Natural killer cell (primary cell): ENCODE measurements around the gene GRID1. TPM values are rescaled to one million over a fixed set of nuclear protein-coding genes. Genes with fewer than 3 reads are reported as not detected.

Experiments used
- ATAC-seq, 3 donors: fragments of 150-1000 bp in 2 of 3; fragments of 200-7000 bp in 1 of 3; cut with Tn5 transposase; 1 replicate in 1 of 3; 2 replicates in 2 of 3; pipeline ENCODE4 v1.10.0; 2021; ENCODE audit warnings: mild to moderate bottlenecking in 2 of 3, moderate library complexity in 2 of 3
- DNase-seq, 2 donors: peaks; one replicate each; pipeline versions ENCODE4 v3.0.0 to v3.0.0-alpha.2; 2013 to 2021; ENCODE audit warnings: mixed read lengths in 1 of 2
- H3K27ac ChIP-seq: one replicate; pipeline ENCODE4 v1.5.1; 2013; ENCODE audit warnings: mild to moderate bottlenecking, low read length
- H3K27me3 ChIP-seq: one replicate; pipeline ENCODE4 v1.6.1; 2013; ENCODE audit warnings: low read length; ENCODE audit not compliant: control insufficient read depth, insufficient read depth
- H3K36me3 ChIP-seq: one replicate; pipeline ENCODE4 v1.6.1; 2013; ENCODE audit warnings: low read length; ENCODE audit not compliant: control insufficient read depth, insufficient read depth
- H3K4me1 ChIP-seq: one replicate; pipeline ENCODE4 v1.6.1; 2013; ENCODE audit warnings: low read length; ENCODE audit not compliant: control insufficient read depth, insufficient read depth
- H3K4me3 ChIP-seq: one replicate; pipeline ENCODE4 v1.5.1; 2013; ENCODE audit warnings: low read length
- H3K9me3 ChIP-seq: one replicate; pipeline ENCODE4 v1.6.1; 2013; ENCODE audit warnings: low read length; ENCODE audit not compliant: control insufficient read depth, insufficient read depth
- H3K27ac Mint-ChIP-seq, 2 donors: one replicate each; pipeline ENCODE4 v1.8.0; 2022; ENCODE audit warnings: mild to moderate bottlenecking in 2 of 2, mixed read lengths in 2 of 2, moderate library complexity in 1 of 2
- H3K27me3 Mint-ChIP-seq, 2 donors: one replicate each; pipeline ENCODE4 v1.8.0; 2022; ENCODE audit warnings: low read depth in 2 of 2, mixed read lengths in 2 of 2
- H3K36me3 Mint-ChIP-seq: one replicate; pipeline ENCODE4 v1.8.0; 2022; ENCODE audit warnings: mixed read lengths
- H3K4me1 Mint-ChIP-seq, 2 donors: one replicate each; pipeline ENCODE4 v1.8.0; 2022; ENCODE audit warnings: mixed read lengths in 2 of 2
- H3K4me3 Mint-ChIP-seq: one replicate; pipeline ENCODE4 v1.8.0; 2022; ENCODE audit warnings: mild to moderate bottlenecking, moderate library complexity, mixed read lengths
- H3K9me3 Mint-ChIP-seq, 2 donors: one replicate each; pipeline ENCODE4 v1.8.0; 2022; ENCODE audit warnings: mixed read lengths in 2 of 2
- WGBS: methylation state at CpG from one replicate; pipeline ENCODE4 v1.1.7; 2013; ENCODE audit warnings: missing lambda C conversion rate; ENCODE audit not compliant: insufficient coverage; 5-methylcytosine and 5-hydroxymethylcytosine counted together
- intact Hi-C: fragments of 100-400 bp; cut with micrococcal nuclease; formaldehyde crosslinking; loops from one replicate; pipeline ENCODE4 v1.14.2; 2022
- total RNA-seq, 4 donors: library from RNA; stranded (reverse); fragments of 120-200 nt in 1 of 4; gene quantifications; one replicate each; pipeline versions ENCODE4 v1.2.3 to v1.2.4, GENCODE V29; 2013 to 2022
- TF ChIP-seq, protein P1 (sequence below): fragments of 200-600 bp; IDR thresholded peaks from one replicate; pipeline ENCODE4 v1.8.0; 2022; ENCODE audit warnings: antibody characterized with exemption

Gene GRID1
- total RNA-seq, 3 donors from 2014 or later (not counting 1 experiment from before 2014, with no cell fraction given), result not detected

DNA sequence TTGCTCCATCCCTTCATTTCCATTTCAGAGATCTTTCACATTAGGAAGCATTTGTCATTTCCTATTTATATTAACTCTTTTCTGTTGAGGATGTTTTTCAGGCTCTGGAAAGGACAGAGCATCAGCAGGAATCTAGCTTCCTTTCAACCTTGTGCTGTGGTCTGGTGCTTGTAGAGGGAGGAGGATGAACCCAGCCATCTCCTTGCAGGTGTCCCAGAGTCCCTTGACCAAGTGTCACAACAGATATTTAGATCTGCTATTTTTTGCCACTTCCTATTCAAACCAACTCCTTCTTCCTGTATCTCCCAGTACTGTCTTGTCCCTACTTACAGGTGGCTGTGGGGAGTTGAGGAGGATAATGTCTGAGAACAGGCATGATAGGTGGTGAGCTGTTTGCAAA, 742.8 kb downstream of the GRID1 start:
- intact Hi-C loops, result no loop called here

GRCh38 chr10:85623342-85623741, 743.3 kb downstream of the GRID1 start:
- Mint-ChIP-seq H3K27me3 (peaks cover 0 to 1% of the 10 kb centered on the region in 2 donors), H3K4me1 (no peaks in the 10 kb centered on the region), H3K36me3 (no peaks in the 10 kb centered on the region), H3K4me3 (no peak overlapping the region), H3K9me3 (no peaks in the 10 kb centered on the region), H3K27ac (no peak overlapping the region)
- Histone ChIP-seq H3K27me3 (no peaks in the 10 kb centered on the region), H3K36me3 (no peaks in the 10 kb centered on the region), H3K9me3 (no peaks in the 10 kb centered on the region), H3K27ac (no peak overlapping the region), H3K4me3 (no peak overlapping the region), H3K4me1 (no peaks in the 10 kb centered on the region)
- intact Hi-C loops, result no loop called here
- ATAC-seq, result no peak
- TF ChIP-seq, protein P1, sequence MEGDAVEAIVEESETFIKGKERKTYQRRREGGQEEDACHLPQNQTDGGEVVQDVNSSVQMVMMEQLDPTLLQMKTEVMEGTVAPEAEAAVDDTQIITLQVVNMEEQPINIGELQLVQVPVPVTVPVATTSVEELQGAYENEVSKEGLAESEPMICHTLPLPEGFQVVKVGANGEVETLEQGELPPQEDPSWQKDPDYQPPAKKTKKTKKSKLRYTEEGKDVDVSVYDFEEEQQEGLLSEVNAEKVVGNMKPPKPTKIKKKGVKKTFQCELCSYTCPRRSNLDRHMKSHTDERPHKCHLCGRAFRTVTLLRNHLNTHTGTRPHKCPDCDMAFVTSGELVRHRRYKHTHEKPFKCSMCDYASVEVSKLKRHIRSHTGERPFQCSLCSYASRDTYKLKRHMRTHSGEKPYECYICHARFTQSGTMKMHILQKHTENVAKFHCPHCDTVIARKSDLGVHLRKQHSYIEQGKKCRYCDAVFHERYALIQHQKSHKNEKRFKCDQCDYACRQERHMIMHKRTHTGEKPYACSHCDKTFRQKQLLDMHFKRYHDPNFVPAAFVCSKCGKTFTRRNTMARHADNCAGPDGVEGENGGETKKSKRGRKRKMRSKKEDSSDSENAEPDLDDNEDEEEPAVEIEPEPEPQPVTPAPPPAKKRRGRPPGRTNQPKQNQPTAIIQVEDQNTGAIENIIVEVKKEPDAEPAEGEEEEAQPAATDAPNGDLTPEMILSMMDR, result no peak
- WGBS, result 74% methylated on average over 2 of the region's 2 CpGs
- DNase-seq, result no peak

More for the DNA sequence above, 742.8 kb downstream of the GRID1 start:
- Mint-ChIP-seq H3K27me3 (no peaks in the 10 kb centered on the region), H3K9me3 (no peaks in the 10 kb centered on the region), H3K4me1 (no peaks in the 10 kb centered on the region), H3K4me3 (no peak overlapping the region), H3K36me3 (no peaks in the 10 kb centered on the region), H3K27ac (no peak overlapping the region)
- no peak for ATAC-seq
- TF ChIP-seq, protein P1, result no peak
- no peak for DNase-seq
- Histone ChIP-seq H3K4me3 (no peak overlapping the region), H3K27ac (no peak overlapping the region), H3K4me1 (no peaks in the 10 kb centered on the region), H3K9me3 (no peaks in the 10 kb centered on the region), H3K36me3 (no peaks in the 10 kb centered on the region), H3K27me3 (no peaks in the 10 kb centered on the region)

- Mint-ChIP-seq H3K4me1 (no peaks in the 10 kb centered on the region), H3K36me3 (no peaks in the 10 kb centered on the region), H3K27ac (no peak overlapping the region), H3K9me3 (no peaks in the 10 kb centered on the region), H3K4me3 (no peak overlapping the region), H3K27me3 (peaks cover 0 to 7% of the 10 kb centered on the region in 2 donors)
- H3K4me1 ChIP-seq, result no peaks in the 10 kb centered on the region
- H3K36me3 ChIP-seq, result no peaks in the 10 kb centered on the region
- no peaks in the 10 kb centered on the region for H3K27me3 ChIP-seq
- WGBS, result 90% methylated on average over 3 of the region's 3 CpGs
- ATAC-seq (no peak), DNase-seq (no peak)
- H3K9me3 ChIP-seq, result no peaks in the 10 kb centered on the region
- TF ChIP-seq, protein P1, result no peak
- H3K27ac ChIP-seq, result no peak overlapping the region
- no peak overlapping the region for H3K4me3 ChIP-seq
- intact Hi-C loops, result no loop called here
These were observed 744.2 kb downstream of the GRID1 start for GRCh38 chr10:85622425-85622824.

GRCh38 chr10:85621562-85621961, 745.0 kb downstream of the GRID1 start:
- no peak overlapping the region for H3K4me3 ChIP-seq
- H3K4me1 ChIP-seq, result no peaks in the 10 kb centered on the region
- Mint-ChIP-seq H3K4me3 (no peak overlapping the region), H3K9me3 (no peaks in the 10 kb centered on the region), H3K36me3 (no peaks in the 10 kb centered on the region), H3K27me3 (peaks cover 0 to 7% of the 10 kb centered on the region in 2 donors), H3K27ac (no peak overlapping the region), H3K4me1 (no peaks in the 10 kb centered on the region)
- H3K9me3 ChIP-seq, result no peaks in the 10 kb centered on the region
- TF ChIP-seq, protein P1, result no peak
- whole genome bisulfite sequencing, result 38% methylated on average over 2 of the region's 2 CpGs
- ATAC-seq (no peak), DNase-seq (no peak)
- H3K27me3 ChIP-seq, result no peaks in the 10 kb centered on the region
- intact Hi-C loops, result no loop called here
- H3K27ac ChIP-seq, result no peak overlapping the region
- no peaks in the 10 kb centered on the region for H3K36me3 ChIP-seq
